HG02884 (cell line): Measurements from ENCODE around the gene MSI2.

Source experiments
- ATAC-seq: cut with Tn5 transposase; IDR thresholded peaks from one replicate; pipeline ENCODE4 v1.9.1; 2021; ENCODE audit warnings: mild to moderate bottlenecking, moderate library complexity; ENCODE audit not compliant: unreplicated experiment

The MSI2 gene

GRCh38 chr17:57387575-57387974, 131.3 kb downstream of the MSI2 start:
- ATAC-seq = no peak

DNA sequence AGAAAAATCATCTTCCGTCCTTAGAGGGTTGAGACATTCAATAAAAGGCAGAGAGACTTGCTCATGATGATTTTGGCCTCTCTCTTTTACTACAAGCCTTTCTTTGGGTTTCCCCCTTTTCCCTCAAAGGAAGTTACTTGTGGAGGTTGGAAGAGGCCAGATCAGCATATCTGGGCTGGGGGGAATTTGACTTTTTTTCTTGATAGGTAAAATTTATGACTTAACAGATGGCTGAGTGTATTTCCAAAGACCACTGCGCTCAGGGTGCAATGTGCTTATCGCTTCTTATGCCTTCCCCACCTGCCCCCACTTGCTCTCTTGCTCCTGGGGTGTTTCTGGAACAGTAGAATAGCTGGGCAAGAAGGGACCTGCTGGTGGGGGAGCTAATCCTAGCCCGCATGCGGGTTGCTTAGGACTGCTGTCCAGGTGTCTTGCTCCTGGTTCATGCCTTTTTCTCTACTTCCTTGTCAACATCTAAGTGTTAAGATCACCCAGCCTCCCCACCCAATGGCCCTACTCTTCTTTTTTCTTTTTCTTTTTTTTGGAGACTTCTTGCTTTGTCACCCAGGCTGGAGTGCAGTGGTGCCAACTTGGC, 131.9 kb downstream of the MSI2 start:
- ATAC-seq = no peak

- no peak for ATAC-seq
Measured at GRCh38 chr17:57389473-57389872, 133.2 kb downstream of the MSI2 start.

DNA sequence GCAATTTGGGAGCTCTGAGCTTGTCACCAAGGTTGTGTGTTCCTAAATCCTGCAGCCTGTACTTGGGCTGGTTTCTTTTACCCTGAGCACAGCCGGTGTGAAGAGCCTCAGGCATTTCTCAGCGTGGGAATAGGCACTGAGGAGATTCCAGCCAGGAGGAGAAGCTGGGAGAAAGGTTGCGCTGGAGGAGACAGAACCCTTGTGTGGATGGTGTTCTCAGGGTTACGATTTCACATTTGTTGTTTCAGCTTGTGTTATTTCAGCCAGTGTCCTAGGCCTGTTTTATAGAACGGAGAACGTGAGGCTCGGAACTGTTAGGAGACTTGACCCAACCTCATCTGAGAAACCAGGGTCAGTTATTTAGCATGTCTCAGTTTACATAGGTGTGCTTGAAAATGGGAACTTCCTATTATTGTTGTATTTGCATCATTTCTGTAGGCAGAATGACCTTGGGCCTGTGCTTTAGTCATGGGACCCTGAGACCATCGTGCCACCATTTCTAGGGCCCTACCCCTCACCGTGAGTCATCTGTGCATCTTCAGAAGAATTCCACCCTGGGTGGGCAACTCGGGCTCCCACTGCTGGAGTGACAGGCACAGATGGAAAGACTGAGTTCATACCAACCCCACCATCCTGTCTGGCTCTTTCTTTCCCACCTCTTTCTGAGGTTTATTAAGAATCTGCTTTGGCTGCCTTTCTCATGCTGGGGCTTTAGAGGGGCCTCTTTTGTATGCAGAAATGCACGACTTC, 134.9 kb downstream of the MSI2 start:
- ATAC-seq = no peak

- ATAC-seq = no peak
Measured at GRCh38 chr17:57391857-57392471, 135.6 kb downstream of the MSI2 start.

GRCh38 chr17:57393368-57393767, 137.0 kb downstream of the MSI2 start:
- no peak for ATAC-seq

DNA sequence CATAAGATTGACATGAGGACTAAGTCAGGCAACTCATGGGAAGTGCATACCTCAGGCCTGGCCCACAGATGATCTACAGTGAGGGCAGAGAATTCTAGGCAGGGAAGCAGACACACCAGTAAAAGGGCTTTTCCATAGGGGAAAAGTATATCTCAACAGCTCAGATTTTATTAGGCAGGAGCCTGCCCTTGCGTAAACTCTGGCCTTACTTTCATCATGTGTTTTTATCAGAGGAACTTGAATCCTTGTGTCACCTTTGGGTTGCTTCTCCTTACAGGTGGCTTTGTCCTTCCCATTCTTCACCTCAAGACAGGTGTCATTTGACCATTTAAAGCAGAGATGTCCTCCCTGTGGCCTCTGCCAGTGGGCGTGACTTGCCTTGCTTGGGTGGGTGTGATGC, 138.1 kb downstream of the MSI2 start:
- ATAC-seq = no peak

GRCh38 chr17:57395721-57396321, 139.5 kb downstream of the MSI2 start:
- no peak for ATAC-seq

- no peak for ATAC-seq
Measured at GRCh38 chr17:57396511-57396921, 140.2 kb downstream of the MSI2 start.

- no peak for ATAC-seq
Measured at GRCh38 chr17:57397402-57397801, 141.1 kb downstream of the MSI2 start.

- ATAC-seq = no peak
Measured at GRCh38 chr17:57399690-57400089, 143.4 kb downstream of the MSI2 start.

DNA sequence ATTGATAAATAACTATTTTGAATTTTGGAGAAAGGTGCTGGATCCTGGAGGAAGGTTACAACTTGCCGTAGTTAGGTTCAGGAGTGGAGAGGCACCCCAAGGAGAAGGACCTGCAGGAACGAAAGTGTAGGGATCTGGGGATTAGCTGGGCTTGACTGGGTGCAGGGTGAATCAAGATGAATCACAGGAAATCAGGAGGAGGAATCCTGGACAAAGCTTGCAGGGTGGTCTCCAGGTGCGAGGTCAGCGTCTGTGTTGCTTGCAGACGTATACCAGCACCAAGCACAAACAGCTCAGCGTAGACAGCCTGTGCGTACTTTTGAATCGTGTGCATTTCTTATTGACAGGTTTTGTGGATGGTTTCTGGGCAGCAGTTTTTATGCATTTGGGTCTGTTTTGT, 144.3 kb downstream of the MSI2 start:
- no peak for ATAC-seq

GRCh38 chr17:57401556-57402488, 145.5 kb downstream of the MSI2 start:
- no peak for ATAC-seq

DNA sequence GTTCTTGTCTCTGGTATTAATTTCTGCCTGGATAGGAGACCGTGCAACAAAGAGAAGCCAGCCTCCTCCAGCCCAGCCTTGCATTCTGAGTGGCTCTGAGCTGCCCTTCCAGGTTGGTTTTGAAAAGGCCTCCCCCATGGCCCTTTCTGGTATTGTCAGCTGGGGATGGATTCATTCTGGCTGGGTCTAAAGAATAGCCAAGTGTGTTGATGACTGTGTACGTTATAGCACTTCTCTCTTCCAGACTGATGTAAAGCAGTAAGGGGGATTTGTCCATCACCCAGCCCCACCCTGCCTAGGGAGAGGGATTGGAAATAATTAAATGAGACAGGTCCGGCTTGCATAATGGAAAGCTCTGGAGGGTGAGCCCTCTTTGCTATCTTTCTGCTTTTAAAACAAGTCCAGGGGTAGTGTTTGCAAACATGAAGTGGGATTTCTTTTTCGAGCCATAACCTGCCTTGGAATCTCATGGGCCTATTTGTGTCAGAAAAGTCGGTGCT, 146.4 kb downstream of the MSI2 start:
- ATAC-seq = no peak

GRCh38 chr17:57403236-57403635, 146.9 kb downstream of the MSI2 start:
- ATAC-seq = no peak

- no peak for ATAC-seq
Measured at GRCh38 chr17:57404073-57404472, 147.8 kb downstream of the MSI2 start.

DNA sequence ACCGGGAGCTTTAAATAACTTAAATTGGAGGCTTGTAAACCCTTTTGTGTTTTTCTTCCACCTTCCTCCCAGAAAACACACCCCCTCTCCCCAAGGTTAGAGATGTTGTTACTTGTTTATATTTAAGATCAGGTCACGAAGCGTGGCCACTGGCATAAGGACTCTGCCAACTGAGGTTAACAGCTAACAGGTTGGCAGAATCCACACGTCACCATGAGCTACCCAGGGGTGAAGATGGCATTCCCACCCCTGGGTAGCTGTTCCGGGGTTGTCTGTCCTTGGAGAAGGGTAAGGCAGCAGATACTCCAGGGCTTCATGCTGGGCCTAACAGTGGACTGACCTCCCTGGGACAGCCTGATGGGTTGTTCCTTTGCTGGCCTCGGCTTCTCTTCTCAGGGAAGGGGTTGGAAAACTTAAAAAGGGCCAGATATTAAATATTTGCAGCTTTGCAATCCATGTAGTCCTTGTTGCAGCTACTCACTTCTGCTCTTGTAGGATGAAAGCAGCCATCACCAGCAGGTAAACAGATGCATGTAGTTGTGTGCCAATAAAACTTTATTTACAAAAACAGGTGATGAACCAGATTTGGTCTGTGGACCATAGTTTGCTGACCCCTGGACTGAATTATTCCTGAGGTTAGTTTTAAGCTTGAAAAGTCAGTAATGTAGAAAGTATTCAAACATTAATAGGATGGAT, 148.6 kb downstream of the MSI2 start:
- no peak for ATAC-seq

GRCh38 chr17:57405491-57406072, 149.3 kb downstream of the MSI2 start:
- ATAC-seq = no peak

- ATAC-seq = no peak
Measured at GRCh38 chr17:57406131-57406980, 150.0 kb downstream of the MSI2 start.
